Muscle of arm (tissue), 14 donors: Measurements from ENCODE around the gene SFT2D1. TPM values are rescaled to one million over a fixed set of nuclear protein-coding genes. Genes with fewer than 3 reads are reported as not detected.
"Not testable (repeated sequence)": the region's sequence is repeated elsewhere in the genome, so short reads cannot be mapped to it uniquely, and the experiment has no call there.

ENCODE experiments used
- DNase-seq: peaks from one replicate; pipeline ENCODE4 v3.0.0-alpha.2; 2013
- long read RNA-seq, 11 donors: transcript quantifications; one replicate each; lab custom pipeline, GENCODE V29; 2026
- polyA plus RNA-seq, 12 donors: library from polyadenylated mRNA; unstranded; fragments of 120-200 nt; gene quantifications; one replicate each; pipeline ENCODE4 v1.2.1, GENCODE V29; 2013; ENCODE audit not compliant: insufficient read length in 12 of 12

The SFT2D1 gene
- polyA plus RNA-seq = 10 to 100 TPM in 11 of 12 donors, not detected in 1; 21.8 to 45.8 (median 37.6) TPM
- long read RNA-seq, donor 1, transcript SFT2D1-201 (8 exons, 1,079 nt) = major isoform, 48 of 96 reads
- long read RNA-seq, donor 1, partial matches to known transcripts = 24 of 96 reads
- long read RNA-seq, donor 1, other reads (novel, unspliced or antisense) = 22 of 96 reads
- long read RNA-seq, donor 2, transcript SFT2D1-201 (8 exons, 1,079 nt) = major isoform, 38 of 61 reads
- long read RNA-seq, donor 2, partial matches to known transcripts = 8 of 61 reads
- long read RNA-seq, donor 2, other reads (novel, unspliced or antisense) = 15 of 61 reads
- long read RNA-seq, donor 3, transcript SFT2D1-201 (8 exons, 1,079 nt) = major isoform, 14 of 17 reads
- long read RNA-seq, donor 3, partial matches to known transcripts = 0 of 17 reads
- long read RNA-seq, donor 3, other reads (novel, unspliced or antisense) = 0 of 17 reads
- long read RNA-seq, donor 4, transcript SFT2D1-201 (8 exons, 1,079 nt) = major isoform, 8 of 8 reads
- long read RNA-seq, donor 4, partial matches to known transcripts = 0 of 8 reads
- long read RNA-seq, donor 4, other reads (novel, unspliced or antisense) = 0 of 8 reads
- long read RNA-seq, donor 5, transcript SFT2D1-201 (8 exons, 1,079 nt) = major isoform, 35 of 55 reads
- long read RNA-seq, donor 5, partial matches to known transcripts = 6 of 55 reads
- long read RNA-seq, donor 5, other reads (novel, unspliced or antisense) = 11 of 55 reads
- long read RNA-seq, donor 6, transcript SFT2D1-201 (8 exons, 1,079 nt) = major isoform, 13 of 21 reads
- long read RNA-seq, donor 6, partial matches to known transcripts = 6 of 21 reads
- long read RNA-seq, donor 6, other reads (novel, unspliced or antisense) = 0 of 21 reads
- long read RNA-seq, donor 7, transcript SFT2D1-201 (8 exons, 1,079 nt) = major isoform, 16 of 22 reads
- long read RNA-seq, donor 7, partial matches to known transcripts = 6 of 22 reads
- long read RNA-seq, donor 7, other reads (novel, unspliced or antisense) = 0 of 22 reads
- long read RNA-seq, donor 8, transcript SFT2D1-201 (8 exons, 1,079 nt) = major isoform, 25 of 35 reads
- long read RNA-seq, donor 8, partial matches to known transcripts = 0 of 35 reads
- long read RNA-seq, donor 8, other reads (novel, unspliced or antisense) = 7 of 35 reads
- long read RNA-seq, donor 9, transcript SFT2D1-201 (8 exons, 1,079 nt) = major isoform, 14 of 26 reads
- long read RNA-seq, donor 9, partial matches to known transcripts = 5 of 26 reads
- long read RNA-seq, donor 9, other reads (novel, unspliced or antisense) = 6 of 26 reads
- long read RNA-seq, donor 10, transcript SFT2D1-201 (8 exons, 1,079 nt) = major isoform, 15 of 24 reads
- long read RNA-seq, donor 10, partial matches to known transcripts = 0 of 24 reads
- long read RNA-seq, donor 10, other reads (novel, unspliced or antisense) = 8 of 24 reads
- long read RNA-seq, donor 11, transcript SFT2D1-201 (8 exons, 1,079 nt) = major isoform, 30 of 54 reads
- long read RNA-seq, donor 11, partial matches to known transcripts = 14 of 54 reads
- long read RNA-seq, donor 11, other reads (novel, unspliced or antisense) = 9 of 54 reads

- DNase-seq = peak; percentile 90
These were observed at the start of gene SFT2D1 for GRCh38 chr6:166342349-166343149. Gene SFT2D1, minus strand, starts transcription at chr6:166342545. Its CDS starts 64 bp downstream, at chr6:166342481.

GRCh38 chr6:166389119-166389518, 46.8 kb upstream of the SFT2D1 start:
- no peak for DNase-seq

- no peak for DNase-seq
These were observed 46.1 kb upstream of the SFT2D1 start for GRCh38 chr6:166388290-166389004.

DNA sequence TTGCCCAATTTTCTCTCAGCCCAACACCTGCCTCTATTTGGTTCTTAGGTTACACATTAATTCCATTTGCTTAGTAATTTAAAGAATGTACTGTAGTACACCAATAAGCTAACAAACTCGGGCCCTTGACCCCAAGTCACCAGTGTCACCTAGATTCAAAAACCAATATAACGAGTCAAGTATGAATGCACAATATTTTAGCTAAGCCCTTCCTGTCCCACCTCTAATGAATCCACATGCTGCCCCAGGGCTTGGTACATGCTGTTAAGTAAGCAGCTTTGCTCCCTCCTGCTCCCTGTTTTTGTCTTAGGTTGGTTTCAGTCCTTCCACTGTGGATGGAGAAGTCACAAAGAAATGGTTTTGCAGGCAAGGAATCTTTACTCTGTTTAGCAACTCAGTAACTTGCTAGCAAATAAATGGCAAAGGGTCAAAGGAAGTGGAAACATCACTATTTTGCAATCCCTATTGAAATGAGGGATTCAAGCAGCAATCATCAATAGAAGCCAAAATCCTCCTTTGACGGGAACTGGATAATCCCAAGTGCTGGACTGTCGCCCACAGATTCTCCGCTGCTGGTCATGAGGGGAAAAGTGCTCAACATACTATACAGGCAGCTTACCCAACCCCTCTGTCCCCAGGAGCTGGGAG, 45.4 kb upstream of the SFT2D1 start:
- no peak for DNase-seq

GRCh38 chr6:166387098-166387497, 44.8 kb upstream of the SFT2D1 start:
- DNase-seq = not testable (repeated sequence)

GRCh38 chr6:166386111-166386510, 43.8 kb upstream of the SFT2D1 start:
- no peak for DNase-seq

- not testable (repeated sequence) for DNase-seq
These were observed 41.5 kb upstream of the SFT2D1 start for GRCh38 chr6:166383802-166384363.

DNA sequence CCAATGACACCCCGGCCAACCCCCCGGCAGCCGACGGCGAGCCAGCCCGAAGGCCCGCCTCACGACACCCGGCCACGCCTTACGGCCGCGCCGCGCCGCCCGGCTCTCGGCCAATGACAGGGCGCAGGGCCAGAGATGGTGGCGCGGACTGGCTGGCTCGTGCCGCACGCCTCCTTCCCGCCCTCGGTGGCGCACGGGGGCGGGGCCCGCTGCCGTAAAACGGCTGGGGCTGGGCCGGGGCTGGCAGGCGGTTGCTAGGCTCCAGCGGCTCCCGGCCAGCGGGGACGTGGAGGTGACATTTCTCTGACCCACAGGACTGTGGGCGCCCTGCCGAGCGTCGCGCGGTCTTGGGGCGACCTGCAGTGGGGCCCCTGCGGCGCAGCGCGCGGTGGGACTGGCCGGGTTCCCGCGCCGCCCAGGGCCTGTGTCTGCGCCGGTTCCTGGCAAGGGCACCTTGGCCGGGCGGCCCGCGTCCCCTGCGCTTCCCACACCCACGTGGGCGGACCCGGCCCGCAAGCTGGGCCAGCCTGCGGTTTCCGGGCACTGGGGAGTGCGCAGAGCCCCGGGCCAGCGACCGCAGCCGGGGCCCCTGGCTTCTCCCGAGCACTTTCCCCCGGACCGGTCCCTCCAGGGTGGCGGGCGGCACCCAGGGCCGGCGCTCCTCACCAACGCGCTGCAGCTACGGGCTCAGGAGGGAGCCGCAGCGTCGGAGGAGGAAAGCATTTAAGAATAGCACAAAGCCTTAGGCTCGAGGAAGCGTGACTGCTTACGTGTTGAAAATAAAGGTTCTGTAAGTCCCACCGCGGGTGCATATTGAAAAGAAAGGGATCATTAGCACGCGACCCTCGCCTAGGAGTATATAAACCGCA, 40.8 kb upstream of the SFT2D1 start, which contains the start of gene MPC1:
TSS of gene MPC1 (minus strand) at position 8 of the 869 bp plus-strand sequence. CDS start 64 bp downstream, outside the sequence.
- peak; percentile 96 for DNase-seq

DNA sequence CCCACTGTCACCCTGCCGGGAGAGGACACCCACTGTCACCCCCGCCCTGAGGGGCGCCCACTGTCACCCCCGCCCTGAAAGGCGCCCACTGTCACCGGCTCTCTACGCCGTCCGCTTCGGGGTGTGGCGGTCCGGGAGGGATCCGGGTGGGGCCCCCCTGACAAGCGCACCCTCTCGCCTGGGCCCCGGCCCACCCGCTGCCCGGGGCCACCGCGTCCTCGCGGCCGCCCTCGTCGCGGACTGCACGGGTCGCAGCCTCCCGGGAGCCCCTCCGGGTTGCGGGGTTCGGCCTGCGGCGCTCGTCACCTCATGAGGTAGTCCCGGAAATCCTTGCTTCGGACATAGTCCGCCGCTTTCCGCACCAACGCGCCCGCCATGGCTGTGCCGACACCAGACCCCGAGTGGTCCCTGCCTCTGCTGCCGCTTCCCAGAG, 40.2 kb upstream of the SFT2D1 start:
- DNase-seq = no peak

GRCh38 chr6:166381733-166382499, 39.6 kb upstream of the SFT2D1 start:
- DNase-seq = peak; percentile 59

GRCh38 chr6:166381381-166381732, 39.0 kb upstream of the SFT2D1 start:
- DNase-seq = no peak

GRCh38 chr6:166379800-166380199, 37.5 kb upstream of the SFT2D1 start:
- DNase-seq = no peak

GRCh38 chr6:166379103-166379586, 36.8 kb upstream of the SFT2D1 start:
- no peak for DNase-seq

- DNase-seq = no peak
These were observed 35.4 kb upstream of the SFT2D1 start for GRCh38 chr6:166377721-166378120.

DNA sequence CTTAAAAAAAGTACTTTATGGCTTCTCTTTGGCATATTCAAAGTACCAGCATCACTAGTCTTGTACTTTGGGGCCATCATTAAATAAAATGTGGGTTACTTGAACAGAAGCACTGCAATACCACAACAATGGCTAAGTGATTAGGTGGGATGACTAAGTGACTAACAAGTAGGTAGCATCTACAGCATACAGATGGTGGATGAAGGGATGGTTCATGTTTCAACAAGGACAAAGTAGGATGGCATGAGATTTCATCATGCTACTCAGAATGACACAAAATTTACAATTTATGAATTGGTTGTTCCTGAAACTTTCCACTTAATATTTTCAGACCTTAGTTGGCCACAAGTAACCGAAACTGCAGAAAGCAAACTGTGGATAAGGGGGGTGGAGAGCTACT, 32.7 kb upstream of the SFT2D1 start:
- DNase-seq = no peak

GRCh38 chr6:166370489-166370888, 28.1 kb upstream of the SFT2D1 start:
- DNase-seq = no peak

- DNase-seq = no peak
These were observed 27.4 kb upstream of the SFT2D1 start for GRCh38 chr6:166369782-166370181.
